ENCODE results near the gene SPEM3.
A peak's percentile ranks its signal among the peaks of the same experiment; 100 is the strongest.

Gene SPEM3

DNA sequence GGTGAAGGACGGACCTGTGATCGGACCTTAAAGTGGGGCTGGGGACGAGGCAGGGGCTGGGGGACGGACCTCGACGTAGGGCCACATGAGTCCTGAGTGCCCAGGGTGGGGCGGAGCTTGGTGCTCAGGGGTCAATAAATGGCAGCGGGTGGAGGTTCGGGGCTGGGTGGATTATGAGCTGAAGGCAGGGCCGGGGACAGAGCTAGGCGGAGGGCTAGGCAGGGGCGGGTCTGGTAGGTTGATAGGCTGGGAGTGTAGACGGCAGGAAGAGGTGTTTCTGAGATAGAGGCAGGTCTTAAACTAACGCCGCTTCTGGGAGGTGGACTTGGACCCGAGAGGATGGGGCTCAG lies 16.9 kb downstream of the SPEM3 start:
- DNase-seq (ENCODE audit: low read depth): no peak
- TF ChIP-seq, protein P1, sequence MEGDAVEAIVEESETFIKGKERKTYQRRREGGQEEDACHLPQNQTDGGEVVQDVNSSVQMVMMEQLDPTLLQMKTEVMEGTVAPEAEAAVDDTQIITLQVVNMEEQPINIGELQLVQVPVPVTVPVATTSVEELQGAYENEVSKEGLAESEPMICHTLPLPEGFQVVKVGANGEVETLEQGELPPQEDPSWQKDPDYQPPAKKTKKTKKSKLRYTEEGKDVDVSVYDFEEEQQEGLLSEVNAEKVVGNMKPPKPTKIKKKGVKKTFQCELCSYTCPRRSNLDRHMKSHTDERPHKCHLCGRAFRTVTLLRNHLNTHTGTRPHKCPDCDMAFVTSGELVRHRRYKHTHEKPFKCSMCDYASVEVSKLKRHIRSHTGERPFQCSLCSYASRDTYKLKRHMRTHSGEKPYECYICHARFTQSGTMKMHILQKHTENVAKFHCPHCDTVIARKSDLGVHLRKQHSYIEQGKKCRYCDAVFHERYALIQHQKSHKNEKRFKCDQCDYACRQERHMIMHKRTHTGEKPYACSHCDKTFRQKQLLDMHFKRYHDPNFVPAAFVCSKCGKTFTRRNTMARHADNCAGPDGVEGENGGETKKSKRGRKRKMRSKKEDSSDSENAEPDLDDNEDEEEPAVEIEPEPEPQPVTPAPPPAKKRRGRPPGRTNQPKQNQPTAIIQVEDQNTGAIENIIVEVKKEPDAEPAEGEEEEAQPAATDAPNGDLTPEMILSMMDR (IDR thresholded peaks at IDR 0.05; ENCODE audit: low read length, missing control alignments): no peak

DNA sequence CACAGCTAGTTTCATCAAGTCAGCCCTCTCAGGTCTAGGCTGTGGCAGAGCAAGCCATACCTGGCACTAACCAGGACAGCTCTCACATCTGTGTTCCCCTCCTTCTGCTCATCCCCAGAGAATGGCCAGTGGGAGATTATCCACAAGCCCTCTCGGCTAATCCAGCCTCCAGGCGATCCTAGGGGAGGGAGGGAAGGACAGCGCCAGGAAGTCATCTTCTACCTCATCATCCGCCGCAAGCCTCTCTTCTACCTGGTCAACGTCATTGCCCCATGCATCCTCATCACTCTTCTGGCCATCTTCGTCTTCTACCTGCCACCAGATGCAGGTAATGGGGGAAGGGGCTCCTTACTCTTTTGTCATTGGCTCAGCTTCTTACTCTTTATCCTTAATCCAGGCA lies 19.8 kb downstream of the SPEM3 start:
- no peak overlapping the region for H3K4me3 ChIP-seq (replicated peaks; ENCODE audit: low read depth, low read length)
- DNase-seq (ENCODE audit: low read depth): no peak
- TF ChIP-seq, protein P1 (IDR thresholded peaks at IDR 0.05; ENCODE audit: low read length, missing control alignments): no peak

More for the DNA sequence above, 16.9 kb downstream of the SPEM3 start:
- peak overlapping the region; percentile 34 for H3K4me3 ChIP-seq (replicated peaks; ENCODE audit: low read depth, low read length)

DNA sequence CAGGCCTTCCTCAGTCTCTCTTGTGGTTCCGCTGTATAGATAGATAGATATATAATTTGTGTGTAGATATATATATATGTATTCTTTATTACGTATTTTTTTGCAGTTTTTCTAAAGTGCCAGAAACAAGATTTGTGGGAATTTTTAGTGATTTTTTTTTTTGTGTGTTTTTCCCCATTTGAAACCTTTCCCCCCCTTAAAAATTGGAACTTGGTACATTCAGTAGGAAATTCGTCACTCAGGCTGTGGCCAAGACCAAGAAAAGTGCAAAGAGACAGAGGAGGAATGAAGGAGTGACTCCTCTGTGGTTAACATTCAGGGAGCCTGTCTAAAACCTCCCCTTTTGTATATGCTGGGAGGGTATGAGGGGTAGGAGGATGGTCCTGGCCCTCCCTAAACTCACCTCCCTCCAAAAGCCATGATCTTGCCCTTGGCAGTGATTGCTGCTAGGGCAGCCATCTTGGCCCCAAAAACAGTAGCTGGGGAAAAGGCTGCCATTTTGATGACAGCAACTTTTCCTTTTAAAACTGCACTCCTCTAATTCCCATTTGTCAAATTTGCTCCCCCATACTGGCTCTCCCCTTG lies 31.4 kb downstream of the SPEM3 start:
- TF ChIP-seq, protein P1 (IDR thresholded peaks at IDR 0.05; ENCODE audit: low read length, missing control alignments): no peak
- DNase-seq (ENCODE audit: low read depth): no peak
- no peak overlapping the region for H3K4me3 ChIP-seq (replicated peaks; ENCODE audit: low read depth, low read length)

DNA sequence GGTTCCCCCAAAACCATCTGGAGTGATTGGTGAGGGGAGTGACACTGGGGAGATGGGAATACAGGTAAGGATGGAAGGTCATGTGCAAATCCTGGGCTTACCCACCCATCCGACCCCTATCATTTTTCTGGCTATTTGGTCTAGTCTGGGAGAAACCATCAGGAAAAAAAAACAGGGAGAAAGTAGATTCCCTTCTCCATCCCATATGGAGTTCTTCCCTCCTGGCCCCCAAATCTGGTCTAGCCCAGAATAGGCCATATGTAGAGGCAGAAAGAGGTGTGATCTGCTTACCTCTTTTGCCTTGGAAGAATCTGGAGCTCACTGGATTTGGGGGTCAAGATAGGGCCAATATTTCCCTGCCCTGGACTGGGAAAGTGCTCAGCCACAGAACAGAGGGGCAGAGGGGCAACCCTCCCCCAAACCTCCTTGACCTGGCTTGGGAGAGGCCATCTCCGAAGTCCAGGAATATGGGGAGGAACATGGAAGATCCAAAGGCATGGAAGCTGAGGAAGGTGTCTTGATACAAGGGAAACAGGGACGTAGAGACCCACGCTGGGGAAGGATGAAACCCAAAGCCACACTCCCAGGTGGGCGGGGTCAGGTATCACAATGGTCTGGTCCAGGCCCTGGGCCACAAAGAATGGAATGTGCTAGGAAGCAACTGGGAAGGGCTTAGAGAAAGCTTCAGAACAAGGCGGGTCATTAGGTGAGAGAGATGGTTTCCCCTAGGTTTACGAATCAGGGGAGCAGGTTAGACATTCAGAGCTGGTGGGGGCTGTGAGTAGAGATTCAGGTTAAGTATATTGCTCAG lies 32.4 kb downstream of the SPEM3 start:
- no peak for DNase-seq (ENCODE audit: low read depth)
- H3K4me3 ChIP-seq (replicated peaks; ENCODE audit: low read depth, low read length): no peak overlapping the region
- TF ChIP-seq, protein P1 (IDR thresholded peaks at IDR 0.05; ENCODE audit: low read length, missing control alignments): no peak

DNA sequence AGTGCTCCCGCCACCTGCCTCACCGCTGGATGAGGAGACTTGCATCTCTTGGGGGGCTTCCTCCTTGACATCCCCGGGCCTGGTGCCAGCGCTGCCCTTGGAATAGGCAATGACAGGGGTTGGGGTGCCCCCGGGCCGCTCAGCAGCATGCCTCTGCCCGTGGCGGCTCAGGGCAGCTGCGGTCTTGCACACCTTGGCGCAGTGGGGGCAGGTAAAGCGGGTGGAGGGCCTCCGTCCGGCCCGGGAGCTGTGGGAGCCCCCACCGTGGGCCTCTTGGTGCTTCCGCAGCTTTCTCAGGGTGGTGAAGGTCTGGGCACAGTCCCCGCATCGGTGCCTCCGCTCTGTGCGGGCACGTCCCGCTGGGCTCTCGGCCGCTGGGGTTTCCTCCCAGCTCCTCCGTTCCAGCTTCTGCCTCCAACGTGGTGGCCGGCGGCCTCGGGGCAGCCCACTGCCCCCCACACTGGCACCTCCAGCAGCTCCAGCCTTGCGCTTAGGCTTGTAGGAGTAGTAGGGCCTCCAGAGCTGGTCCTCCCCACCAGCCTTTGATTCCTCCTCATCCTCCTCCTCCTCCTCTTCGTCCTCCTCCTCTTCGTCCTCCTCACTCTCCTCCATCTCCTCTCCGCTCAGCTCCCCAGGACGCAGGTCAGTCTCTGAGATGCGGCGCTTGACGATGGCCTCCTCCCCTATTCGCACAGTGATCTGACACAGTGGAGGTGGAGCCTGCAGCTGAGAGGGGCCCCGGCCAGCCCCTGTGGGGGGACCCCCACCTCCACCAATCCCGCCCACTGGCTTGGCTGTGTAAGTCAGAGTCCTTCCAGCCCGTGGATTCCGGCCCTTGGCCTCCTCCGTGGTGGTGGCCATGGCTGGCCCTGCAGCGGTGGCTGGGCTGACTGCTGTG lies 34.1 kb downstream of the SPEM3 start:
- TF ChIP-seq, protein P1 (IDR thresholded peaks at IDR 0.05; ENCODE audit: low read length, missing control alignments): no peak
- H3K4me3 ChIP-seq (replicated peaks; ENCODE audit: low read depth, low read length): no peak overlapping the region
- DNase-seq (ENCODE audit: low read depth): no peak

DNA sequence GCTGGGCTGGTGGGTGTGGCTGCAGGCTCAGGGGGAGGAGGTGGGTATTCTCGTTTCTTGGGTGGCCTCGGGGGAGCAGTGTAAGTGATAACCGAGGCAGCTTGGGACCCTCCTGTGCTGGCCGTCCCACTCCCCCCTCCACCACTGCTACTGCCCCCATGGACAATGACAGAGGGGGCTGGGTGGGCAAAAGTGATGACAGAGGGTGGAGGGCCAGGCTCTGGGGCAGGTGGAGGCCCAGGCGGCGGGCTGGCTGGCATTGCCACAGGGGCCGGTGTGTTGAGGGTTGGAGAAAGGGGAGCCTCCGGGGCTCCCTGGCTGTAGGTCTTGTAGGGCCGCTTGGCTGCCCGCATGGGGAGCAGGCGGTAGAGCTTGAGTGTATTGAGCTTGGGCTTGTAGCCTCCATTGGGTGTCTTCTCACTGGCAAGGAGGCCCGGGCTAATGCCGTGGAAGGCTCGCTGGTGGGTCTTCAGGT lies 34.8 kb downstream of the SPEM3 start:
- H3K4me3 ChIP-seq (replicated peaks; ENCODE audit: low read depth, low read length): no peak overlapping the region
- DNase-seq (ENCODE audit: low read depth): no peak
- TF ChIP-seq, protein P1 (IDR thresholded peaks at IDR 0.05; ENCODE audit: low read length, missing control alignments): no peak

Measured in fibroblast of pulmonary artery (primary cell).